Parathyroid adenoma (tissue), 2 donors: Measurements from ENCODE around the gene PRDM4.

Experiments used
- H2AFZ ChIP-seq: fragments of 300-600 bp; sonication (generic); one replicate; pipeline ENCODE4 v1.7.0; 2017; ENCODE audit warnings: antibody characterized with exemption, mild to moderate bottlenecking
- H3K27ac ChIP-seq: fragments of 300-600 bp; sonication (generic); one replicate; pipeline ENCODE4 v1.7.0; 2017
- H3K27me3 ChIP-seq: fragments of 300-600 bp; sonication (generic); one replicate; pipeline ENCODE4 v1.7.0; 2017; ENCODE audit warnings: low read length; ENCODE audit not compliant: control insufficient read depth, insufficient read depth
- H3K36me3 ChIP-seq: fragments of 300-600 bp; sonication (generic); one replicate; pipeline ENCODE4 v1.7.0; 2017; ENCODE audit warnings: low read length; ENCODE audit not compliant: control insufficient read depth, insufficient read depth
- H3K4me1 ChIP-seq: fragments of 300-600 bp; sonication (generic); one replicate; pipeline ENCODE4 v1.7.0; 2017; ENCODE audit warnings: control low read depth
- H3K4me2 ChIP-seq: fragments of 300-600 bp; sonication (generic); one replicate; pipeline ENCODE4 v1.7.0; 2017; ENCODE audit warnings: low read length
- H3K4me3 ChIP-seq: fragments of 300-600 bp; sonication (generic); one replicate; pipeline ENCODE4 v1.7.0; 2017; ENCODE audit warnings: low read depth, low read length
- H3K79me2 ChIP-seq: fragments of 300-600 bp; sonication (generic); one replicate; pipeline ENCODE4 v1.7.0; 2017; ENCODE audit warnings: control low read depth
- H3K9ac ChIP-seq: fragments of 300-600 bp; sonication (generic); one replicate; pipeline ENCODE4 v1.7.0; 2017; ENCODE audit warnings: mild to moderate bottlenecking
- H3K9me3 ChIP-seq: fragments of 300-600 bp; sonication (generic); one replicate; pipeline ENCODE4 v1.7.0; 2017; ENCODE audit warnings: low read length; ENCODE audit not compliant: control insufficient read depth
- TF ChIP-seq, protein P1 (sequence below): fragments of 300-600 bp; sonication (generic); IDR thresholded peaks from one replicate; pipeline ENCODE4 v1.7.0; 2017; ENCODE audit warnings: antibody characterized with exemption, mild to moderate bottlenecking
- donor health status: primary hyperparathyroidism.

PRDM4 gene

DNA sequence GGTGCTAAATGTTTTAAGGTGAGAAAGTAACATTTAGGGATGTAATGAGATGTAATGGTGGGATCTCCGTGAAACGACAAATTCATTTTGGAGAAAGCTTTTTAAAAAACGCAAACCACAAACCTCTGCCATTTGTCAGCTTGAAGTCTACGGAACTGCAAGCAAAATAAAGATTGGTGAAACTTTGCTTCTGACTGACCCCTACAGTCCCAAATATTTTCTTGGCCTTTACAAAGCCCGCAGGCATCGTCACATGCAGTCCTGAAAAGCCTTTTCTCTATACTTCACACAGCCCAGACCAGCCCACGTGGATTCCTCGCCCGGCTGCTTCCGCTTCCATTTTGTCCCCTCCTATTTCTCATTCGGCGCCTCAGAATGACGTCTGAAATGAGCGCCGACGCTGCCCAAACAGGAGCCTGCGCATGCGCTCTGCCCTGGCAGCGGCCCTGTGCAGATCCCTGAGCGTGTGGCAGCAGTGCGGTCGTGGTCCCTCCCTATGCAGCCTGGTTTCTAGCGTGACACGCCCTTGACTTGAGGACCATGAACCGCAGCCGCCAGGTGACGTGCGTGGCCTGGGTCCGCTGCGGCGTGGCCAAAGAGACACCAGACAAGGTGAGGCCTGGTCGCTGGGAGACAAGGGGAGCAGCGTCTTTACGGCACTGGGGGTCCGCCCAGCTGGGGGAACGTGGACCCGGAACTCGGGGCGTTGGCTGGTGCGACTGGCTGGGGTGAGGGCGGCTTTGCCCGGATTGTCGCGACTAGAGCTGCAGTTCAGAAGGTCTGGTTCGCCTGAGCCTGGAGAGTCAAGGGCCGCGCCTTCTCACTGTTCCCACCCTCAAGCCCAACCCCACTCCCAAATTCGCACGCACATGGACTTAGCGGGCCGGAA is 75.3 kb downstream of the PRDM4 start, which contains the start of gene PWP1:
PWP1 (plus strand) TSS at position 440 of the 889 bp plus-strand sequence; CDS start at position 541, 101 bp downstream.
- Histone ChIP-seq H2AFZ (peak within 1 kb of the TSS; percentile 69), H3K4me2 (peak within 1 kb of the TSS; percentile 100), H3K9ac (peak within 1 kb of the TSS; percentile 46), H3K36me3 (no peaks in the 10 kb centered on the region), H3K79me2 (peaks cover 11% of the 10 kb centered on the region), H3K9me3 (no peaks in the 10 kb centered on the region), H3K27ac (peak within 1 kb of the TSS; percentile 85), H3K4me1 (peaks cover 11% of the 10 kb centered on the region), H3K4me3 (peak within 1 kb of the TSS; percentile 86), H3K27me3 (no peaks in the 10 kb centered on the region)
- TF ChIP-seq, protein P1, sequence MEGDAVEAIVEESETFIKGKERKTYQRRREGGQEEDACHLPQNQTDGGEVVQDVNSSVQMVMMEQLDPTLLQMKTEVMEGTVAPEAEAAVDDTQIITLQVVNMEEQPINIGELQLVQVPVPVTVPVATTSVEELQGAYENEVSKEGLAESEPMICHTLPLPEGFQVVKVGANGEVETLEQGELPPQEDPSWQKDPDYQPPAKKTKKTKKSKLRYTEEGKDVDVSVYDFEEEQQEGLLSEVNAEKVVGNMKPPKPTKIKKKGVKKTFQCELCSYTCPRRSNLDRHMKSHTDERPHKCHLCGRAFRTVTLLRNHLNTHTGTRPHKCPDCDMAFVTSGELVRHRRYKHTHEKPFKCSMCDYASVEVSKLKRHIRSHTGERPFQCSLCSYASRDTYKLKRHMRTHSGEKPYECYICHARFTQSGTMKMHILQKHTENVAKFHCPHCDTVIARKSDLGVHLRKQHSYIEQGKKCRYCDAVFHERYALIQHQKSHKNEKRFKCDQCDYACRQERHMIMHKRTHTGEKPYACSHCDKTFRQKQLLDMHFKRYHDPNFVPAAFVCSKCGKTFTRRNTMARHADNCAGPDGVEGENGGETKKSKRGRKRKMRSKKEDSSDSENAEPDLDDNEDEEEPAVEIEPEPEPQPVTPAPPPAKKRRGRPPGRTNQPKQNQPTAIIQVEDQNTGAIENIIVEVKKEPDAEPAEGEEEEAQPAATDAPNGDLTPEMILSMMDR = no peak

DNA sequence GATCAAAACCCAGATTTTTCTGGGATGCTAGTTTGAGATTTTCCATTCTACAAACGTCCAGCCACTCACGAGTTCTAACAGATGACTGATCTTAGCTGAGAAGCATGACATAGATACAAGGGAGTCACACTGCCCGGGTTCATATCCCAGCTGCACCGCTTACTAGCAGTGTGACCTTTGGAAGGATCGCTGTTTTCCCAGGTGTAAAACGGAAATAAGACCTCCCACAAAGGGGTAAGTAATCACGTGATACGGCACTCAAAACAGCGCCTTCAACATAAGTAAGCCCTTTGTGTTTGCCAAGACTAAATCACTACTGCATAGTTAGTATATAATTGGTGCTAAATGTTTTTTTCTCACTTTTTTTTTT is 76.0 kb downstream of the PRDM4 start:
- peak overlapping the region; percentile 100 for H3K4me2 ChIP-seq
- peaks cover 11% of the 10 kb centered on the region for H3K79me2 ChIP-seq
- peak overlapping the region; percentile 86 for H3K4me3 ChIP-seq
- no peaks in the 10 kb centered on the region for H3K9me3 ChIP-seq
- H3K27ac ChIP-seq = peak overlapping the region; percentile 85
- TF ChIP-seq, protein P1 = no peak
- H3K36me3 ChIP-seq = no peaks in the 10 kb centered on the region
- H3K4me1 ChIP-seq = peaks cover 11% of the 10 kb centered on the region
- H3K27me3 ChIP-seq = no peaks in the 10 kb centered on the region
- H3K9ac ChIP-seq = no peak overlapping the region
- H2AFZ ChIP-seq = peak overlapping the region; percentile 69

- peaks cover 11% of the 10 kb centered on the region for H3K79me2 ChIP-seq
- H3K9ac ChIP-seq = no peak overlapping the region
- peak overlapping the region; percentile 85 for H3K27ac ChIP-seq
- H3K9me3 ChIP-seq = no peaks in the 10 kb centered on the region
- H2AFZ ChIP-seq = peak overlapping the region; percentile 69
- H3K4me3 ChIP-seq = no peak overlapping the region
- TF ChIP-seq, protein P1 = no peak
- H3K4me1 ChIP-seq = peaks cover 11% of the 10 kb centered on the region
- H3K4me2 ChIP-seq = no peak overlapping the region
- H3K36me3 ChIP-seq = no peaks in the 10 kb centered on the region
- no peaks in the 10 kb centered on the region for H3K27me3 ChIP-seq
Observed at GRCh38 chr12:107684029-107684795, 76.7 kb downstream of the PRDM4 start.
